ENCODE results near the gene SERPINA4. TPM values are rescaled to one million over a fixed set of nuclear protein-coding genes. Genes with fewer than 3 reads are reported as not detected.

SERPINA4 gene
- total and polyA plus RNA-seq, 9 of the 15 experiments (the other 6 are each of a cell fraction or from before 2014, with no cell fraction given) = not detected

- TF ChIP-seq ZNF639 (CRISPR knock-in tag; conservative IDR thresholded peaks at IDR 0.05 in 1 of 2, IDR thresholded peaks at IDR 0.05 in 1 of 2) = no peak
- TF ChIP-seq ZFX (CRISPR knock-in tag; IDR thresholded peaks at IDR 0.05) = no peak
- no peak for TF ChIP-seq SLC30A9 (CRISPR knock-in tag; IDR thresholded peaks at IDR 0.05)
- TF ChIP-seq TGIF2 (CRISPR knock-in tag; IDR thresholded peaks at IDR 0.05) = no peak
Measured at GRCh38 chr14:94600148-94600545, 38.9 kb downstream of the SERPINA4 start (continued).

DNA sequence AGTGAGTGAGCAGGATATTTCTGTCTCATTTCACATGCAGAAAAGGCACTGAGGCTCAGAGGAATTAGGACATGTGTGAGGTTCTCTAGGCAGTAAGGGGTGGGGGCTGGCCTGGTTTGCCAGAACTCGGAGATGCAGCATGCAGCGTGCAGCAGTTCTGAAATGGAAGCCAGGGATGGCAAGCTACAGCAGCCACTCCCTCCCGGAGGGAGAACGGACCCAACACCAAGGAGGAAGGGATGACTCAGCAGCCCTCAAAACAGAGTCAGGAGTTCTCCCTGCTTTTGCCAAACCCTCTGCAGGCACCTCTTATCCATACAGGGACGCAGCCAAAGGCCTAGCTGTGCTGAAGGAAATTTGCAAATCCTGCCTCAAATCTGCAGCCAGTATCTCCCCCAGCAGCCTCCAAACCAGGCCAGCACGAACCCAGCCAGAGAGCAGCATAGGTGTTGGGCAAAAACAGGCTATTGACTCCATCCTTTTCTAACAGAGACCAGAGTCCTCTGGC lies 40.7 kb downstream of the SERPINA4 start:
- Histone ChIP-seq H3K36me3 (ENCODE audit: control insufficient read depth, insufficient read depth, low read length) (no peaks in the 10 kb centered on the region), H3K27ac (ENCODE audit: extremely low read depth, low read depth, low read length) (no peak overlapping the region), H3K9me1 (ENCODE audit: control insufficient read depth, insufficient read depth, low read length) (no peaks in the 10 kb centered on the region), H3K27me3 (ENCODE audit: control insufficient read depth in 2 of 2, insufficient read depth in 2 of 2, low read length in 2 of 2) (no peaks in the 10 kb centered on the region), H3K9me3 (replicated peaks; ENCODE audit: control insufficient read depth, insufficient read depth, low read depth, low read length) (no peaks in the 10 kb centered on the region), H3K9ac (ENCODE audit: insufficient read depth in 1 of 2, low read depth in 2 of 2, low read length in 2 of 2) (no peak overlapping the region), H3K4me2 (ENCODE audit: insufficient read depth, low read length) (no peak overlapping the region), H3K4me1 (replicated peaks in 1 of 2; ENCODE audit: control insufficient read depth in 2 of 2, insufficient read depth in 2 of 2, low read length in 2 of 2) (no peaks in the 10 kb centered on the region), H4K20me1 (replicated peaks; ENCODE audit: control insufficient read depth, insufficient read depth, low read length) (no peaks in the 10 kb centered on the region), H3K79me2 (ENCODE audit: control insufficient read depth, insufficient read depth, low read length) (no peaks in the 10 kb centered on the region), H2AFZ (ENCODE audit: low read depth, low read length) (no peak overlapping the region), H3K4me3 (no peak overlapping the region)
- in situ Hi-C loops (cut with MboI) (no loop called here), intact Hi-C loops (cut with micrococcal nuclease) (no loop called here)
- BruUV-seq (replicated peaks) = no TSS peak
- no peak for FAIRE-seq
- ATAC-seq = peak; percentile 47; the same call in 1 of the 3 replicates
- POLR2A ChIA-PET = interaction anchor here (0.6 to 1.2 kb wide), 3 partner anchors 14 to 114 kb away, joined by 3 to 5 read pairs (median 3); no protein-coding TSS in a partner anchor
- CTCF ChIA-PET (ENCODE audit: low intra/inter-chr PET ratio) = no interaction called here
- 0% methylated on average over 6 of the region's 6 CpGs for WGBS (ENCODE audit: insufficient coverage, low coverage, missing lambda C conversion rate)
- DNase-seq (ENCODE audit: extremely low read depth in 1 of 4, low spot score in 3 of 4) = peak in 3 of 4 experiments; percentile 7 to 14 (median 11)
- TF ChIP-seq ZNF41 (CRISPR knock-in tag; conservative IDR thresholded peaks at IDR 0.05) = no peak
- no peak for TF ChIP-seq ERF (CRISPR knock-in tag; IDR thresholded peaks at IDR 0.05)
- TF ChIP-seq NFE2L1 (tag; IDR thresholded peaks at IDR 0.05; ENCODE audit: borderline replicate concordance, low read depth) = peak; percentile 10; the same call in 1 of the 2 replicates
- no peak for TF ChIP-seq ZNF766 (CRISPR knock-in tag; conservative IDR thresholded peaks at IDR 0.05)
- peak; percentile 81 for TF ChIP-seq MAFG (tag; conservative IDR thresholded peaks at IDR 0.05)
- no peak for TF ChIP-seq ILK (tag; IDR thresholded peaks at IDR 0.05; ENCODE audit: borderline replicate concordance, low read depth)
- no peak for TF ChIP-seq SNRNP70 (optimal IDR thresholded peaks at IDR 0.05; ENCODE audit: low read depth, low read length)
- no peak for TF ChIP-seq KLF6 (CRISPR knock-in tag; IDR thresholded peaks at IDR 0.05; ENCODE audit: borderline replicate concordance)
- TF ChIP-seq HDAC2 (IDR thresholded peaks at IDR 0.05) = no peak
- peak; percentile 45; the same call in 1 of the 2 replicates for TF ChIP-seq MAFK (IDR thresholded peaks at IDR 0.05; ENCODE audit: low read length)
- TF ChIP-seq, protein P1, sequence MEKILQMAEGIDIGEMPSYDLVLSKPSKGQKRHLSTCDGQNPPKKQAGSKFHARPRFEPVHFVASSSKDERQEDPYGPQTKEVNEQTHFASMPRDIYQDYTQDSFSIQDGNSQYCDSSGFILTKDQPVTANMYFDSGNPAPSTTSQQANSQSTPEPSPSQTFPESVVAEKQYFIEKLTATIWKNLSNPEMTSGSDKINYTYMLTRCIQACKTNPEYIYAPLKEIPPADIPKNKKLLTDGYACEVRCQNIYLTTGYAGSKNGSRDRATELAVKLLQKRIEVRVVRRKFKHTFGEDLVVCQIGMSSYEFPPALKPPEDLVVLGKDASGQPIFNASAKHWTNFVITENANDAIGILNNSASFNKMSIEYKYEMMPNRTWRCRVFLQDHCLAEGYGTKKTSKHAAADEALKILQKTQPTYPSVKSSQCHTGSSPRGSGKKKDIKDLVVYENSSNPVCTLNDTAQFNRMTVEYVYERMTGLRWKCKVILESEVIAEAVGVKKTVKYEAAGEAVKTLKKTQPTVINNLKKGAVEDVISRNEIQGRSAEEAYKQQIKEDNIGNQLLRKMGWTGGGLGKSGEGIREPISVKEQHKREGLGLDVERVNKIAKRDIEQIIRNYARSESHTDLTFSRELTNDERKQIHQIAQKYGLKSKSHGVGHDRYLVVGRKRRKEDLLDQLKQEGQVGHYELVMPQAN (IDR thresholded peaks at IDR 0.05; ENCODE audit: borderline replicate concordance) = no peak
- TF ChIP-seq NFE2 (IDR thresholded peaks at IDR 0.05; ENCODE audit: low read depth) = peak; percentile 65
- peak; percentile 20; the same call in 1 of the 2 replicates for TF ChIP-seq MAFF (IDR thresholded peaks at IDR 0.05; ENCODE audit: low read length)
- TF ChIP-seq ZNF316 (IDR thresholded peaks at IDR 0.05) = peak; percentile 71
